ENCODE data around the gene GOT1. TPM values are rescaled to one million over a fixed set of nuclear protein-coding genes. Genes with fewer than 3 reads are reported as not detected.

Gene GOT1
- polyA plus RNA-seq, 3 donors, result 87.4 to 96.9 (median 92.5) TPM

DNA sequence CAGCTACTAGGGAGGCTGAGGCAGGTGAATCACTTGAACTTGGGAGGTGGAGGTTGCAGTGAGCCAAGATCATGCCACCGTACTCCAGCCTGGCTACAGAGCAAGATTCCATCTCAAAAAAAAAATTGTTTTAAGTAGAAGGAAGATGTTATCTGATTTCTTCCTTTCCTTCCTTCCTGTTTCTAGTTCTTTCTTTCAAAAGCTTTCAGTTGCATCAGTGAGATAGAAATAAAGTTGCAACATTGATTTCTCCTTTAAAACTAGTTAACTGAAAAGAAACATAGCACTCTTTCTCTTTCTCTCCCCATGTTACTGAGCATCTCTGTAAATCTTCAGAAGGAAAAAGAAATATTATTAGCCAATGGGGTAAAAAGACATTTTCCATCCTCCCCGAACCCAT lies 63.8 kb downstream of the GOT1 start:
- DNase-seq (ENCODE audit: low read depth in 3 of 3, low spot score in 2 of 3), result no peak

DNA sequence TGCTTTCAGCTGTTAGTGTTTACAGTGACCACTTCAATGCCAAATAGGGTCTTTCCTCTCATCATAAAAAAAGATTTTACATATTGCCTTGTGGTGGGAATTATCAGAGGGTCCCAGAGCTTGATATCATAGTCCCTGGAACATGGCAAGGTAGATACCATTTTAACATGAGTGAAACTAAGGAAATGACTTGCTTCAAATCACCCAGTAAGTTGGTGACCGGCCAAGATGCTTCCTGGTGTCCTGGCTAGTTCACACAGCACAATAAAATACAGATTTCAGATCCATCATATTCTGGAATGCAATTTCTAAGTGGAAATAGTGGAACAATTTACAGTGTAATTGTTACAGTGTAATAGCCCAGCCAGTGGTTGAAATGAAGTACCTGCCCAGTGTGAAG lies 64.7 kb downstream of the GOT1 start:
- no peak for DNase-seq (ENCODE audit: low read depth in 3 of 3, low spot score in 2 of 3)

DNA sequence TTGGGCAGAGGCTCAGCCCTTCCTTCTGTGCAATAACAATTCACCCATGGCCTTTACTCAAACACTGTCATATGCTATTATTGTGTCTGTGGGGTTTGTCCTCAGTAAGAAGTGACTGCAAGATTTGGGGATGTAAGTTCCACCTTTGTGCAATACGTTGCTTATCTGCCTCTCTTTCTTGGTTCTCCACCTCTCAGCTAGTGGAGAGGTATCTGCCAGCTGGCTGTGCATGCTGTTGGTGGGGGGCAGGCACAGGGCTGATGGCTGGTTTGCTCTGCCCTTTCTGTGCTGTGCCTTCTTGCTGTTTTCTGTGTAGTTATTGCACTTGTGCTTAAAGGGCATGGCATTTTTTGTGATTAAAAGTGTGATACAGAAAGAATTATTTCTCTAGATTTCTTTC lies 65.1 kb downstream of the GOT1 start:
- no peak for DNase-seq (ENCODE audit: low read depth in 3 of 3, low spot score in 2 of 3)

DNA sequence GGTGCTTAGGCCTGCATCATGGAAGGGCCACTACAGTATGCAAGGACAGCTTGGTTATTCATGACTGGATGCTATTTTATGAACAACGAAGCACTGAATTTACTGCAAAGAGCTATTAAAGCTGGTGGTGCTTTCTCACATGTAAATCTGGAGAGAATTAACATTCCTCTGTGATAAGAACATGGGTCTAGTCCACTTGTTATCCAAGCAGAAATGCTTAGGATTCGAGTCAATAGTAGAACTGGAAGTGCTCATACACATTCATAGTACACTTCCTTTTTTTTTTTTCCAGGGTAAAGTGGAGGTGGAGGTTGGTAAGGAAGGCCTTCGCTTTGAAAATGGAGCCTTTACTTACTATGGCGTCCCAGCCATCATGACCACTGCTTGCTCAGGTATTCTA lies 66.3 kb downstream of the GOT1 start:
- DNase-seq (ENCODE audit: low read depth in 3 of 3, low spot score in 2 of 3), result no peak

DNA sequence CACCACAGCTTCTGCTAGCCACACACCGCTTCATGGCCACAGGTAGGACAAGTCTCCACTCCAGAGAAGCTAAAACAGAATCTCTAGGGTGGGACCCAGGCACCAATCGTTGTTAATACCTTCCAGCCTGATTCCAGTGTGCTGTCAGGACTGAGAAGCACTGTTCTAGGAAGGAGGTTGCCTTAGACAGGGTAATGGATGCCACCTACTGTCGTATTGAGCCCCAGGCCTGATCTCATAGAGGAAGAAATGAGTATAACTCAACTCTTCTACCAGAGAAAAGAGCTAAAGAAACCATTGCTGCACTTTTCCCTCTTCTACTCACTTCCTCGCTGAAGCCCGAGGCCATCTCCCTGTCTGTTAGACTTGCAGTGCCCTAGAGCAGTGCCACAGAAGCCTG lies 69.5 kb downstream of the GOT1 start:
- no peak for DNase-seq (ENCODE audit: low read depth in 3 of 3, low spot score in 2 of 3)

DNA sequence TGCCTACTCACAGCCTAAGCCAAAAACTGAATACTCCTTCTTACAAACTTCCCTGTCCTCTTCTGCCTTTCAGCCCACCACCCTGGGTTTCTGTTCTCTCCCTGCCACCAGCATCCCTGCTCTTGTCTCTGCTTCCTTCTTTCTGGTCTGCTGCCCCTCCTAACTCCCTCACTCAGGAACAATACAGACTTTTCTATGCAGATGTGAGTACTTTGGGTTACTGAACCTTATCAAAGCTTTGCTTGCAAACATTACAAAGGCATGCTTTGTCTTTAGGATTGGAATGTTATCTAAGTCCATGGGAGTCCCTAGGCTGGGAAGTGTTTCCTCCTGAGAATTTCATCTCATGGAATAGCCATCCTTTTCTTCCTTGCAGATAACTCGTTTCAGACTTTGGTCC lies 72.3 kb downstream of the GOT1 start:
- no peak for DNase-seq (ENCODE audit: low read depth in 3 of 3, low spot score in 2 of 3)

DNA sequence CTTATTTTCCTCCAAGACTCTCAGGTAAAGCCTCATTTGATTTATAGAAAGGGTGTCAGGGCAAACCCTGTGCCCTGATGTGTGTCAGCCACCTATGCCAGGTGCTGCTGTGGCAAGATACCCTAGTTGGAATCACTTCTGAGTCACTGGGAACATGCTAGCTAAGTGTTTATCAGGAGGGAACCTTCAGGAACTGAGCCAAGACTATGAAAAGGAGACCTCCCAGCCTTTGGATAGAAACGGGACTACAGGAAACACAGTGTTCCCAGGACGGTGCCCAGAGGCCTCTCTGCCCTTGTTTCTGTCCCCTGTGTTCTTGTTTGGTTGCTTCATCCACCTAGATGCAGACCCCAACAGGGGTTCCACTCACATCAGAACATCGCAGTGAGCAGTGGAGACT lies 72.7 kb downstream of the GOT1 start:
- DNase-seq (ENCODE audit: low read depth in 3 of 3, low spot score in 2 of 3), result no peak

DNA sequence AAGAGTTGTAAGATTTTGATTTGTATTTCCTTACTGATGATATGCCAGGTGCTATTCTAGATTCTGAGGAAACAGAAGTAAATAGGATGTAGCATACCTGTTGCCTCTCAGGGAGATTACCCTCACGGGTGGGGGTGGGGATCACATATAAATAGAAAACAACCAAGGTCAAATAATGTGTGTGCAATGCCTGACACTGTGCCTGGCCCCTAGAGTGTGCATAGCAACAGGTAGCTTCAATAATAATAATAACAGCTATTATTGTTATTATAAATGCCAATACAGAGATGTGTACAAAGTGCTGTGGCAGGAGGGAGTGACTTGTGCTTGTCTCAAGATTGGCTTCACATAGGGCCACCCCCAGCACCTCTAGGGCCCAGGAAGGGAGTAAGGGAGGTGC lies 77.2 kb downstream of the GOT1 start:
- DNase-seq (ENCODE audit: low read depth in 3 of 3, low spot score in 2 of 3), result no peak

DNA sequence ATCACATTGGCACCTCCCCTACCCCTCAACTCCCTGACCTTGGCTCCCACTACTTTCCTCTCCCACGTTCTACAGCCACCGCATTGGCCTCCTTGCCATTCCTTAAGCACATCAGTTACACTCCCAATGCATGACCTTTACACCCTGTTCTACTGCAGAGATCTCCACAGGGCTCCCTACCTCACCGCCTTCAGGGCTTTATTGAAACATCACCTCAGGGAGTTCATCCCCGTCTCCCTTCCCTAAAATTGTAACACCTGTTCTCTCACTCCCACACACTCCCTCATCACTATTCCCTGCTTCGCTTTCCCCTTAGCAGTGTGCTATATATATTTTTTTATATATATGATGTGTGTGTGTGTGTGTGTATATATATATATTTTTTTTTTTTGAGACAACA lies 82.8 kb downstream of the GOT1 start:
- no peak for DNase-seq (ENCODE audit: low read depth in 3 of 3, low spot score in 2 of 3)

Other genes with a start within 250 kb of the GOT1 start
- 1 to 10 TPM in 2 of 3 donors, under 1 TPM in 1; 0.78 to 1.7 (median 1.5) TPM for gene HPSE2, start 194.8 kb downstream of the GOT1 start, polyA plus RNA-seq (ENCODE audit: insufficient read length in 3 of 3)
- gene CNNM1, start 101.3 kb downstream of the GOT1 start, polyA plus RNA-seq (ENCODE audit: insufficient read length in 3 of 3), result 1 to 10 TPM; 1.6 to 2.5 (median 1.9) TPM
- gene NKX2-3, start 102.3 kb upstream of the GOT1 start, polyA plus RNA-seq (ENCODE audit: insufficient read length in 3 of 3), result not detected
- 10 to 100 TPM; 35.6 to 37.5 (median 37.4) TPM for gene SLC25A28, start 189.8 kb upstream of the GOT1 start, polyA plus RNA-seq (ENCODE audit: insufficient read length in 3 of 3)
- gene ENTPD7, start 228.9 kb upstream of the GOT1 start, polyA plus RNA-seq (ENCODE audit: insufficient read length in 3 of 3), result 10 to 100 TPM; 19.6 to 21.0 (median 20.6) TPM

All from right renal cortex interstitium (tissue), 3 donors.